Measurements from ENCODE around the gene ABCB8. TPM values are rescaled to one million over a fixed set of nuclear protein-coding genes. Genes with fewer than 3 reads are reported as not detected.
"Not testable (repeated sequence)": the region's sequence is repeated elsewhere in the genome, so short reads cannot be mapped to it uniquely, and the experiment has no call there.

The ABCB8 gene
- total RNA-seq, 1 donor from 2014 or later = 26.4 TPM

- DNase-seq (ENCODE audit: low read depth, low spot score) = no peak
Observed at GRCh38 chr7:151034312-151035025, 6.2 kb downstream of the ABCB8 start.

- DNase-seq (ENCODE audit: low read depth, low spot score) = no peak
Observed at GRCh38 chr7:151035026-151035717, 6.9 kb downstream of the ABCB8 start.

GRCh38 chr7:151035902-151036301 lies 7.7 kb downstream of the ABCB8 start:
- DNase-seq (ENCODE audit: low read depth, low spot score) = no peak

GRCh38 chr7:151038951-151039849 lies 10.9 kb downstream of the ABCB8 start:
- peak; percentile 88 for DNase-seq (ENCODE audit: low read depth, low spot score)

GRCh38 chr7:151039850-151040548 lies 11.7 kb downstream of the ABCB8 start:
- no peak for DNase-seq (ENCODE audit: low read depth, low spot score)

GRCh38 chr7:151040616-151041375 lies 12.5 kb downstream of the ABCB8 start:
- DNase-seq (ENCODE audit: low read depth, low spot score) = no peak

GRCh38 chr7:151043449-151043848 lies 15.2 kb downstream of the ABCB8 start:
- DNase-seq (ENCODE audit: low read depth, low spot score) = not testable (repeated sequence)

GRCh38 chr7:151043959-151044358 lies 15.7 kb downstream of the ABCB8 start:
- no peak for DNase-seq (ENCODE audit: low read depth, low spot score)

- no peak for DNase-seq (ENCODE audit: low read depth, low spot score)
Observed at GRCh38 chr7:151045262-151045661, 17.0 kb downstream of the ABCB8 start.

GRCh38 chr7:151045967-151046366 lies 17.7 kb downstream of the ABCB8 start:
- DNase-seq (ENCODE audit: low read depth, low spot score) = no peak

GRCh38 chr7:151046603-151047573 lies 18.6 kb downstream of the ABCB8 start:
- DNase-seq (ENCODE audit: low read depth, low spot score) = no peak

GRCh38 chr7:151047976-151048815 lies 19.9 kb downstream of the ABCB8 start, which contains the start of gene ASIC3:
TSS of gene ASIC3 (plus strand) at chr7:151048531. CDS start at chr7:151048886, 355 bp downstream.
- DNase-seq (ENCODE audit: low read depth, low spot score) = no peak

GRCh38 chr7:151048911-151049463 lies 20.7 kb downstream of the ABCB8 start:
- no peak for DNase-seq (ENCODE audit: low read depth, low spot score)

GRCh38 chr7:151051108-151051507 lies 22.9 kb downstream of the ABCB8 start:
- peak; percentile 30 for DNase-seq (ENCODE audit: low read depth, low spot score)

- DNase-seq (ENCODE audit: low read depth, low spot score) = no peak
Observed at GRCh38 chr7:151053096-151053495, 24.8 kb downstream of the ABCB8 start.

GRCh38 chr7:151053751-151054150 lies 25.5 kb downstream of the ABCB8 start:
- DNase-seq (ENCODE audit: low read depth, low spot score) = no peak

- no peak for DNase-seq (ENCODE audit: low read depth, low spot score)
Observed at GRCh38 chr7:151056283-151056665, 28.0 kb downstream of the ABCB8 start.

Data from pulmonary artery endothelial cell (primary cell).